ENCODE results near the gene SSU72. TPM values are rescaled to one million over a fixed set of nuclear protein-coding genes. Genes with fewer than 3 reads are reported as not detected.
A peak's percentile ranks its signal among the peaks of the same experiment; 100 is the strongest.
"Not testable (repeated sequence)": the region's sequence is repeated elsewhere in the genome, so short reads cannot be mapped to it uniquely, and the experiment has no call there.

Gene SSU72
- polyA plus RNA-seq, 1 experiment = 101 TPM

DNA sequence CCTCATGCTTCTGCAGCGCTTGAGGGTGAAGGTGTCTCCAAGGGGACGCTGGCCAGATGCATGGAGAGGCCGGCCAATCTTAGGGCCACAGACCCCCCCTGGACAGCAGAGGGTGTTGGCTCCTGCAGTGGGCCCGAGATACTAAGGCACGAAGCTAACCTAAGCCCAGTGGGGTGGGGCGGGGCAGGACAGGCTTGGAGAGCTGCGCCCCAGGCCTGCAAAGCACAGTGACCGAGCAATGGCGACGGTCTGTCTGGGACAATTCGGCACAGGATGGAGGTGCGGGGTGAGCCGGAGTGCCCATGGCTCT lies 24.0 kb upstream of the SSU72 start:
- Histone ChIP-seq H3K27me3 (ENCODE audit: control insufficient read depth, insufficient read depth, low read length) (peaks cover 9% of the 10 kb centered on the region), H3K36me3 (ENCODE audit: control insufficient read depth, insufficient read depth, low read length) (no peaks in the 10 kb centered on the region), H3K4me3 (ENCODE audit: low read depth, low read length) (no peak overlapping the region)
- ChIA-PET CTCF (no interaction called here), POLR2A (no interaction called here)
- DNase-seq (ENCODE audit: low read depth) = no peak
- TF ChIP-seq, protein P1, sequence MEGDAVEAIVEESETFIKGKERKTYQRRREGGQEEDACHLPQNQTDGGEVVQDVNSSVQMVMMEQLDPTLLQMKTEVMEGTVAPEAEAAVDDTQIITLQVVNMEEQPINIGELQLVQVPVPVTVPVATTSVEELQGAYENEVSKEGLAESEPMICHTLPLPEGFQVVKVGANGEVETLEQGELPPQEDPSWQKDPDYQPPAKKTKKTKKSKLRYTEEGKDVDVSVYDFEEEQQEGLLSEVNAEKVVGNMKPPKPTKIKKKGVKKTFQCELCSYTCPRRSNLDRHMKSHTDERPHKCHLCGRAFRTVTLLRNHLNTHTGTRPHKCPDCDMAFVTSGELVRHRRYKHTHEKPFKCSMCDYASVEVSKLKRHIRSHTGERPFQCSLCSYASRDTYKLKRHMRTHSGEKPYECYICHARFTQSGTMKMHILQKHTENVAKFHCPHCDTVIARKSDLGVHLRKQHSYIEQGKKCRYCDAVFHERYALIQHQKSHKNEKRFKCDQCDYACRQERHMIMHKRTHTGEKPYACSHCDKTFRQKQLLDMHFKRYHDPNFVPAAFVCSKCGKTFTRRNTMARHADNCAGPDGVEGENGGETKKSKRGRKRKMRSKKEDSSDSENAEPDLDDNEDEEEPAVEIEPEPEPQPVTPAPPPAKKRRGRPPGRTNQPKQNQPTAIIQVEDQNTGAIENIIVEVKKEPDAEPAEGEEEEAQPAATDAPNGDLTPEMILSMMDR (IDR thresholded peaks at IDR 0.05; ENCODE audit: insufficient read depth, low read depth, low read length) = no peak

DNA sequence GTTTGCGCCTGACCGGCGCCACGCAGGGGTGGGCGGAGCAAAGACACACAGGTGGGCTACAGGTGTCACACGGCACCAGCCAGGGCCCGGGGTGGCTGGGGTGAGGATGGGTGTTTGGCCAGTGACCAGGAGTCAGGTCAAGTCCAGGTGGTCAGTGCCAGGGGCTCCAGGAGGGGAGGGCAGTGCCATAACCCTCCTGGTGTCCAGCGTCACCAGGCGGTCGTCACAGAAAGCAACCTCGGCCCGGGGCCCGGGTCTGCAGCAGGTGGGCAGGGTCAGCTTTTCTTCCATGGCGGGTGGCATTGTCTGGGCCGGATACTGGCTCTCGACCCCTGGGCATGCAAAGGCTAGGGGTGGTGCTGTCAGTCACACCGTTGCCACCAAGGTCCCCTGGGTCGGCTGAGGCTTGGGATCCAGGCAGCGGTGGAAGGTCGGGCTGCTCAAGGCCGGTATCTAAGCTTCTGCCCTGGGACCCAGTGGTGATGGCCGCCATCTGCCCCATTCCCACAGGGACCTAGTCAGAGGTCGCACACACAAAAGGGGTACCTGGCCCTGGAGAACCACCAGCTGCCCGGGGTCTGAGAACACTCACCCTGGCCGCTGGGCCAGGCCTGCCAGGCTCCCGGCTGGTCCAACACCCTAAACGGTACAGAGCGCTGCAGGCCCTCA lies 23.5 kb upstream of the SSU72 start:
- ChIA-PET CTCF (no interaction called here), POLR2A (no interaction called here)
- Histone ChIP-seq H3K27me3 (ENCODE audit: control insufficient read depth, insufficient read depth, low read length) (peaks cover 9% of the 10 kb centered on the region), H3K36me3 (ENCODE audit: control insufficient read depth, insufficient read depth, low read length) (no peaks in the 10 kb centered on the region), H3K4me3 (ENCODE audit: low read depth, low read length) (no peak overlapping the region)
- TF ChIP-seq, protein P1 (IDR thresholded peaks at IDR 0.05; ENCODE audit: insufficient read depth, low read depth, low read length) = no peak
- DNase-seq (ENCODE audit: low read depth) = no peak

DNA sequence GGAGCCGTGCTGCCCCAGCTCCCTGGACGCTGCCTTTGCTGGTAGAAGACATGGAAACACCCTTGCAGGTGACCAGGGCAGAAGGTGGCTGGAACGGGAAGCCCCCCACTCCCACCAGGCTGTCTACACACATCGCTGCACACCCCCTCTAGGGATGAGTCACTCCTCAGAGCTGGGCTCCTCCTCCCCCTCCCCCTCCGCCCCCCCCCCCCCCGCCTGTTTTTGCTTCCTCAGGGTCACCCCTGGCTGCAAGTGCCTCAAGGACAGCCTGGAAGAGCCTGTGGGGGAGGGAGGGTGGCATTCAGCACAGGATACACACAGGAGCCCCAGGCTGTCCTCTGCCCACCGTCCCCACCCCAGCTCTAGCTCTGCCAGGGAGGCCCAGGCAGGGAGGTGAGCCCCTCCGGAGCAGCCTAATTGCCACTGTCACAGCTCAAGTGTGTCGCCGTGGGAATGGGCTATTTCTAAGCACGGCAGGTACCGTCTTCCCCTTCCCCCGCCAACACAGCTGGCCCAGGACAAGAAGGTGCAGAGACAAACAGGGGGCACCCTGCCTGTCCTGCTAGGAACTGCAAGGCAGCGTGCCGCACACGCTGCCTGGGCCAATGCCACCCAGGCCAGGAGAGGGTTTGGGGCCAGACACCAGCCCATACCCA lies 22.7 kb upstream of the SSU72 start:
- Histone ChIP-seq H3K36me3 (ENCODE audit: control insufficient read depth, insufficient read depth, low read length) (no peaks in the 10 kb centered on the region), H3K4me3 (ENCODE audit: low read depth, low read length) (no peak overlapping the region), H3K27me3 (ENCODE audit: control insufficient read depth, insufficient read depth, low read length) (peaks cover 9% of the 10 kb centered on the region)
- no peak for DNase-seq (ENCODE audit: low read depth)
- CTCF ChIA-PET = interaction anchor here (1.0 to 1.3 kb wide), 2 partner anchors 14 to 22 kb away, joined by 3 read pairs; no protein-coding TSS in a partner anchor
- TF ChIP-seq, protein P1 (IDR thresholded peaks at IDR 0.05; ENCODE audit: insufficient read depth, low read depth, low read length) = peak; percentile 48
- POLR2A ChIA-PET = no interaction called here

- no peak for DNase-seq (ENCODE audit: low read depth)
- TF ChIP-seq, protein P1 (IDR thresholded peaks at IDR 0.05; ENCODE audit: insufficient read depth, low read depth, low read length) = no peak
- no peaks in the 10 kb centered on the region for H3K36me3 ChIP-seq (ENCODE audit: control insufficient read depth, insufficient read depth, low read length)
- no peak overlapping the region for H3K4me3 ChIP-seq (ENCODE audit: low read depth, low read length)
- ChIA-PET POLR2A (no interaction called here), CTCF (interaction anchor here (1.0 to 1.3 kb wide), 2 partner anchors 13 to 21 kb away, joined by 3 read pairs; no protein-coding TSS in a partner anchor)
- H3K27me3 ChIP-seq (ENCODE audit: control insufficient read depth, insufficient read depth, low read length) = peaks cover 9% of the 10 kb centered on the region
Measured at GRCh38 chr1:1596493-1597274, 22.0 kb upstream of the SSU72 start.

DNA sequence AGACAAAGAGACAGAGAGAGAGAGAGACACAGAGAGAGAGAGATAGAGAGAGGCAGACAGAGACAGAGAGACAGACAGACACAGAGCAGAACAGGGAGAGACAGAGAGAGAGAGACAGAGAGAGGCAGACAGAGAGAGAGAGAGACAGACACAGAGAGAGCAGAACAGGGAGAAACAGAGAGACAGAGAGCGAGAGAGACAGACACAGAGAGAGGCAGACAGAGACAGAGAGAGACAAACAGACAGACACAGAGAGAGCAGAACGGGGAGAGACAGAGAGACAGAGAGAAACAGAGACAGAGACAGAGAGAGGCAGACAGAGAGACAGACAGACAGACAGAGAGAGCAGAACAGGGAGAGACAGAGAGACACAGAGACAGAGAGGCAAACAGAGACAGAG lies 20.7 kb upstream of the SSU72 start:
- CTCF ChIA-PET; H3K36me3 ChIP-seq (ENCODE audit: control insufficient read depth, insufficient read depth, low read length); H3K4me3 ChIP-seq (ENCODE audit: low read depth, low read length); POLR2A ChIA-PET; H3K27me3 ChIP-seq (ENCODE audit: control insufficient read depth, insufficient read depth, low read length); DNase-seq (ENCODE audit: low read depth): not testable (repeated sequence)
